ENCODE data around the gene EFCAB8.

- TF ChIP-seq CTCF (IDR thresholded peaks at IDR 0.05): no peak
- no peak for TF ChIP-seq EP300 (IDR thresholded peaks at IDR 0.05)
- TF ChIP-seq POLR2A (IDR thresholded peaks at IDR 0.05): no peak
Measured at GRCh38 chr20:32906871-32907495, 48.3 kb downstream of the EFCAB8 start.

Measured in stomach (tissue), 4 donors.